HepG2 (cell line): Measurements from ENCODE around the gene DPH1. TPM values are rescaled to one million over a fixed set of nuclear protein-coding genes. Genes with fewer than 3 reads are reported as not detected.

Source experiments
- ATAC-seq: fragments of 200-7000 bp; cut with Tn5 transposase; 3 replicates; pipeline ENCODE4 v1.9.1; 2020; ENCODE audit warnings: mild to moderate bottlenecking, moderate library complexity
- BruUV-seq: library from RNA; stranded (reverse); fragments of 400-500 nt; replicated peaks from 2 replicates; lab custom pipeline; 2021; lab: Mats Ljungman, UMichigan
- CTCF ChIA-PET: fragments of 300-600 bp; formaldehyde crosslinking; extraction: SDS; loops from one replicate; lab custom pipeline; 2021; ENCODE audit warnings: low total read pairs, inconsistent platforms, low intra/inter-chr PET ratio; lab: Yijun Ruan, JAX
- POLR2A ChIA-PET: fragments of 350-600 bp; sonication (Branson Sonifier 250); formaldehyde crosslinking; loops from one replicate; lab custom pipeline; 2020; ENCODE audit warnings: antibody characterized with exemption, inconsistent platforms; lab: Yijun Ruan, JAX
- DNase-seq: peaks from one replicate; pipeline ENCODE4 v3.0.0-alpha.2; 2015; ENCODE audit warnings: low spot score
- FAIRE-seq: peaks from 3 replicates; lab custom pipeline; 2011; peaks lifted over from hg19 to GRCh38; lab: Jason Lieb, UNC
- H2AFZ ChIP-seq: one replicate; pipeline ENCODE4 v1.6.1; 2011; ENCODE audit warnings: low read length, inconsistent platforms
- H3K27ac ChIP-seq: fragments of 300-600 bp; 3 replicates; pipeline ENCODE4 v1.8.0; 2011; ENCODE audit warnings: mixed run types, mild to moderate bottlenecking, mixed read lengths, low read length, inconsistent platforms; ENCODE audit not compliant: insufficient read depth; ENCODE audit errors: extremely low read length
- H3K27me3 ChIP-seq, 2 experiments: fragments of 200-600 bp in 1 of 2; 2 replicates in 1 of 2; 3 replicates in 1 of 2; pipeline versions ENCODE4 v1.6.0 to v1.8.0; 2011; ENCODE audit warnings: low read length in 2 of 2, mild to moderate bottlenecking in 2 of 2, moderate library complexity in 2 of 2, inconsistent platforms in 1 of 2; ENCODE audit not compliant: insufficient read depth in 2 of 2, control insufficient read depth in 1 of 2
- H3K36me3 ChIP-seq, 2 experiments: fragments of 200-600 bp in 1 of 2; replicated peaks in 1 of 2; 2 replicates in 1 of 2; 3 replicates in 1 of 2; pipeline versions ENCODE4 v1.5.1 to v1.8.0; 2011; ENCODE audit warnings: low read length in 2 of 2, inconsistent platforms in 1 of 2; ENCODE audit not compliant: insufficient read depth in 2 of 2, control insufficient read depth in 1 of 2
- H3K4me1 ChIP-seq: 2 replicates; pipeline ENCODE4 v1.5.1; 2012; ENCODE audit warnings: low read length, inconsistent platforms; ENCODE audit not compliant: insufficient read depth
- H3K4me2 ChIP-seq: 2 replicates; pipeline ENCODE4 v1.6.0; 2011; ENCODE audit warnings: low read depth, low read length, inconsistent platforms
- H3K4me3 ChIP-seq, 3 experiments: fragments of 200-600 bp in 1 of 3; sonication (generic), shearing (Covaris generic) in 1 of 3; replicated peaks in 1 of 3; 2 replicates each; pipeline ENCODE4 v1.5.1; 2011 to 2016; ENCODE audit warnings: low read length in 3 of 3, inconsistent platforms in 2 of 3, low read depth in 2 of 3, mild to moderate bottlenecking in 2 of 3, control low read depth in 1 of 3, mixed read lengths in 1 of 3; ENCODE audit not compliant: insufficient read depth in 1 of 3
- H3K79me2 ChIP-seq: one replicate; pipeline ENCODE4 v1.6.1; 2011; ENCODE audit warnings: low read length, inconsistent platforms; ENCODE audit not compliant: insufficient read depth
- H3K9ac ChIP-seq: 2 replicates; pipeline ENCODE4 v1.6.0; 2011; ENCODE audit warnings: mild to moderate bottlenecking, low read depth, low read length, inconsistent platforms; ENCODE audit not compliant: insufficient read depth
- H3K9me3 ChIP-seq: 2 replicates; pipeline ENCODE4 v1.5.1; 2012; ENCODE audit warnings: mild to moderate bottlenecking, low read length
- H4K20me1 ChIP-seq: 2 replicates; pipeline ENCODE4 v1.6.0; 2011; ENCODE audit warnings: inconsistent platforms, mild to moderate bottlenecking, low read length, moderate library complexity; ENCODE audit not compliant: insufficient read depth
- DR1 ChIP-seq: sonication (generic); formaldehyde crosslinking; IDR thresholded peaks from 2 replicates; pipeline ENCODE4 v1.8.0; 2021; ENCODE audit warnings: mild to moderate bottlenecking, missing genetic modification reagents, inconsistent platforms
- ETV5 ChIP-seq: IDR thresholded peaks from 2 replicates; pipeline ENCODE4 v1.6.1; 2018; ENCODE audit warnings: missing biosample characterization, missing genetic modification reagents, inconsistent platforms, borderline replicate concordance
- FIP1L1 ChIP-seq: fragments of 200-400 bp; formaldehyde crosslinking; IDR thresholded peaks from 2 replicates; pipeline ENCODE4 v1.6.1; 2018; ENCODE audit warnings: low read depth, mild to moderate bottlenecking, low read length, moderate library complexity, borderline replicate concordance; ENCODE audit not compliant: insufficient read depth
- GATAD2A ChIP-seq: IDR thresholded peaks from 2 replicates; pipeline ENCODE4 v1.6.1; 2016
- HOXA7 ChIP-seq: sonication (generic); formaldehyde crosslinking; IDR thresholded peaks from 2 replicates; pipeline ENCODE4 v1.8.1; 2022; ENCODE audit warnings: mild to moderate bottlenecking, missing genetic modification reagents, moderate library complexity
- KDM5A ChIP-seq: fragments of 200-600 bp; sonication (generic); IDR thresholded peaks from 2 replicates; pipeline ENCODE4 v1.7.0; 2018; ENCODE audit warnings: antibody characterized with exemption, mild to moderate bottlenecking, low read length, borderline replicate concordance
- NCOA5 ChIP-seq: sonication (generic); formaldehyde crosslinking; IDR thresholded peaks from 2 replicates; pipeline ENCODE4 v1.4.0; 2020; ENCODE audit warnings: missing genetic modification reagents
- NCOR1 ChIP-seq: fragments of 200-600 bp; sonication (generic); IDR thresholded peaks from 2 replicates; pipeline ENCODE4 v1.7.0; 2017; ENCODE audit warnings: antibody characterized with exemption, low read length, borderline replicate concordance
- NFIC ChIP-seq: IDR thresholded peaks from 2 replicates; pipeline ENCODE4 v1.6.1; 2012; ENCODE audit warnings: mild to moderate bottlenecking, low read length, inconsistent platforms
- PHB2 ChIP-seq: fragments of 450-650 bp; IDR thresholded peaks from 2 replicates; pipeline ENCODE4 v1.6.1; 2018; ENCODE audit not compliant: partially characterized antibody
- RBAK ChIP-seq: sonication (generic); formaldehyde crosslinking; IDR thresholded peaks from 2 replicates; pipeline ENCODE4 v1.5.1; 2020; ENCODE audit warnings: mild to moderate bottlenecking, missing genetic modification reagents
- SMC3 ChIP-seq: IDR thresholded peaks from 2 replicates; pipeline ENCODE4 v1.6.1; 2011; ENCODE audit warnings: low read length, improper control_type of control experiment
- SMYD3 ChIP-seq: sonication (generic); formaldehyde crosslinking; IDR thresholded peaks from 2 replicates; pipeline ENCODE4 v1.8.1; 2023; ENCODE audit warnings: mild to moderate bottlenecking, missing genetic modification reagents
- ZNF589 ChIP-seq: sonication (generic); formaldehyde crosslinking; conservative IDR thresholded peaks from 2 replicates; pipeline ENCODE4 v1.8.0; 2022; ENCODE audit warnings: mild to moderate bottlenecking, moderate library complexity, missing genetic modification reagents
- ZNF790 ChIP-seq: sonication (generic); formaldehyde crosslinking; IDR thresholded peaks from 2 replicates; pipeline ENCODE4 v1.8.0; 2022; ENCODE audit warnings: missing genetic modification reagents, mild to moderate bottlenecking, borderline replicate concordance
- ZSCAN12 ChIP-seq: sonication (generic); formaldehyde crosslinking; IDR thresholded peaks from 2 replicates; pipeline ENCODE4 v1.9.0; 2021; ENCODE audit warnings: mild to moderate bottlenecking, missing genetic modification reagents
- WGBS: methylation state at CpG from one replicate; pipeline ENCODE4 v1.1.6; 2017; ENCODE audit warnings: low lambda C conversion rate; 5-methylcytosine and 5-hydroxymethylcytosine counted together
- in situ Hi-C: cut with HindIII; loops from 2 replicates; pipeline ENCODE4 v1.10.0; 2017; ENCODE audit warnings: low pct_unique_long_range_greater_than_20kb; ENCODE audit not compliant: extremely low pct_ligation_motif_present
- intact Hi-C: fragments of 100-400 bp; cut with micrococcal nuclease; formaldehyde crosslinking; loops from one replicate; pipeline ENCODE4 v1.10.0; 2022; ENCODE audit not compliant: unreplicated experiment
- polyA plus RNA-seq, 8 experiments: library from polyadenylated mRNA; depleted of rRNA in 3 of 8; stranded (reverse) in 7 of 8; unstranded in 1 of 8; fragments of >200 nt; fragmentation: Illumina TruSeq in 4 of 8; extraction: Trizol in 4 of 8; gene quantifications; 2 replicates each; pipeline versions ENCODE4 v1.2.1 to v1.2.3, GENCODE V29; 2011 to 2016; ENCODE audit warnings: low read depth in 4 of 8, missing spikeins in 1 of 8, mixed read lengths in 1 of 8; ENCODE audit not compliant: insufficient read depth in 1 of 8
- total RNA-seq, 5 experiments: library from RNA; depleted of rRNA; stranded (reverse); fragments of >200 nt; fragmentation: Illumina TruSeq; extraction: Trizol; gene quantifications; 2 replicates each; pipeline ENCODE4 v1.2.3, GENCODE V29; 2016; ENCODE audit warnings: low read depth in 1 of 5
- TF ChIP-seq, protein P1 (sequence below): sonication (generic); formaldehyde crosslinking; IDR thresholded peaks from 2 replicates; pipeline ENCODE4 v1.5.0; 2020; ENCODE audit warnings: missing genetic modification reagents
- TF ChIP-seq, protein P2 (sequence below): sonication (generic); formaldehyde crosslinking; conservative IDR thresholded peaks from 2 replicates; pipeline ENCODE4 v1.4.0; 2020; ENCODE audit warnings: missing genetic modification reagents
- TF ChIP-seq, protein P3 (sequence below): conservative IDR thresholded peaks from 2 replicates; pipeline ENCODE4 v1.6.1; 2018; ENCODE audit warnings: missing genetic modification reagents
- TF ChIP-seq, protein P4 (sequence below): sonication (generic); formaldehyde crosslinking; IDR thresholded peaks from 2 replicates; pipeline ENCODE4 v1.8.1; 2022; ENCODE audit warnings: low read depth, mild to moderate bottlenecking, missing genetic modification reagents

Gene DPH1
- total and polyA plus RNA-seq, 2 of the 13 experiments (the other 11 are each of a cell fraction or from before 2014, with no cell fraction given): 25.3 to 42.8 TPM

DNA sequence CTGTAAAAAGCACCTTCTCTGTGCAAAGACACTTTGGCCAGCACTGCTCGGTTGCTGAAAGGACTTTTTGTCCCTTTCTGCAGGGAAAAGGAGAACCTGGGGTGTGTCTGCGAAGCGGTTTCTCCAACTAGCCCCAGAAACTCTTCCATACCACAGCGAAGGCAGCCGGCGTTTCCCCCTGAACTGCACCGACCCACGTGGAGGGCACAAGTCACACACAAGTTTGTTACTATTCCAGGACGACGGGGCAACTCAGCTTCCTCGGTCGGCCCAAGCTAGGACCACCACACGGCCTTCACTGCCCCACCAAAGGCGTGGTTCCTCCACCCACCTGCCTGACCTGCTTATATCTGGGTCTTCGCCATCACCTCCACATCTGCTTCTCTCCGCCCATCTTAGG lies 6.7 kb upstream of the DPH1 start:
- no peak for ATAC-seq
- Histone ChIP-seq H3K9me3 (no peaks in the 10 kb centered on the region), H4K20me1 (no peaks in the 10 kb centered on the region), H3K4me1 (peaks cover 17% of the 10 kb centered on the region; the same call in 1 of the 2 replicates), H3K9ac (no peak overlapping the region), H3K4me3 (no peak overlapping the region), H3K27me3 (peaks cover 12 to 70% of the 10 kb centered on the region in 2 experiments), H3K4me2 (no peak overlapping the region), H3K36me3 (no peaks in the 10 kb centered on the region), H2AFZ (no peak overlapping the region), H3K27ac (no peak overlapping the region), H3K79me2 (no peaks in the 10 kb centered on the region)
- FAIRE-seq: no peak
- TF ChIP-seq FIP1L1: no peak
- TF ChIP-seq DR1 (CRISPR knock-in tag): no peak
- no peak for TF ChIP-seq PHB2
- TF ChIP-seq SMYD3 (CRISPR knock-in tag): no peak
- TF ChIP-seq ZNF589 (CRISPR knock-in tag): no peak
- no peak for TF ChIP-seq HOXA7 (CRISPR knock-in tag)
- no peak for TF ChIP-seq NCOA5 (CRISPR knock-in tag)
- TF ChIP-seq, protein P1, sequence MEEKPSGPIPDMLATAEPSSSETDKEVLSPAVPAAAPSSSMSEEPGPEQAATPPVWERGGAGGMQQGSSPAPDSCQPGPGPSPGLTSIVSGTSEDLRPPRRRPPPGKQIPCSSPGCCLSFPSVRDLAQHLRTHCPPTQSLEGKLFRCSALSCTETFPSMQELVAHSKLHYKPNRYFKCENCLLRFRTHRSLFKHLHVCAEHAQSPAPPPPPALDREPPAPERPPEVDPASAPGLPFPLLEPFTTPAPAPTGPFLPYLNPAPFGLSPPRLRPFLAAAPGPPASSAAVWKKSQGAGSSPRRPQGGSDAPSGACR: no peak
- TF ChIP-seq, protein P2, sequence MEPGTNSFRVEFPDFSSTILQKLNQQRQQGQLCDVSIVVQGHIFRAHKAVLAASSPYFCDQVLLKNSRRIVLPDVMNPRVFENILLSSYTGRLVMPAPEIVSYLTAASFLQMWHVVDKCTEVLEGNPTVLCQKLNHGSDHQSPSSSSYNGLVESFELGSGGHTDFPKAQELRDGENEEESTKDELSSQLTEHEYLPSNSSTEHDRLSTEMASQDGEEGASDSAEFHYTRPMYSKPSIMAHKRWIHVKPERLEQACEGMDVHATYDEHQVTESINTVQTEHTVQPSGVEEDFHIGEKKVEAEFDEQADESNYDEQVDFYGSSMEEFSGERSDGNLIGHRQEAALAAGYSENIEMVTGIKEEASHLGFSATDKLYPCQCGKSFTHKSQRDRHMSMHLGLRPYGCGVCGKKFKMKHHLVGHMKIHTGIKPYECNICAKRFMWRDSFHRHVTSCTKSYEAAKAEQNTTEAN (CRISPR knock-in tag): no peak
- no peak for TF ChIP-seq ZSCAN12 (CRISPR knock-in tag)
- no peak for TF ChIP-seq GATAD2A (CRISPR knock-in tag)
- no peak for TF ChIP-seq SMC3
- TF ChIP-seq, protein P3, sequence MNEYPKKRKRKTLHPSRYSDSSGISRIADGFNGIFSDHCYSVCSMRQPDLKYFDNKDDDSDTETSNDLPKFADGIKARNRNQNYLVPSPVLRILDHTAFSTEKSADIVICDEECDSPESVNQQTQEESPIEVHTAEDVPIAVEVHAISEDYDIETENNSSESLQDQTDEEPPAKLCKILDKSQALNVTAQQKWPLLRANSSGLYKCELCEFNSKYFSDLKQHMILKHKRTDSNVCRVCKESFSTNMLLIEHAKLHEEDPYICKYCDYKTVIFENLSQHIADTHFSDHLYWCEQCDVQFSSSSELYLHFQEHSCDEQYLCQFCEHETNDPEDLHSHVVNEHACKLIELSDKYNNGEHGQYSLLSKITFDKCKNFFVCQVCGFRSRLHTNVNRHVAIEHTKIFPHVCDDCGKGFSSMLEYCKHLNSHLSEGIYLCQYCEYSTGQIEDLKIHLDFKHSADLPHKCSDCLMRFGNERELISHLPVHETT (CRISPR knock-in tag): no peak
- no peak for TF ChIP-seq RBAK
- TF ChIP-seq ETV5 (CRISPR knock-in tag): no peak
- no peak for TF ChIP-seq NFIC
- TF ChIP-seq, protein P4, sequence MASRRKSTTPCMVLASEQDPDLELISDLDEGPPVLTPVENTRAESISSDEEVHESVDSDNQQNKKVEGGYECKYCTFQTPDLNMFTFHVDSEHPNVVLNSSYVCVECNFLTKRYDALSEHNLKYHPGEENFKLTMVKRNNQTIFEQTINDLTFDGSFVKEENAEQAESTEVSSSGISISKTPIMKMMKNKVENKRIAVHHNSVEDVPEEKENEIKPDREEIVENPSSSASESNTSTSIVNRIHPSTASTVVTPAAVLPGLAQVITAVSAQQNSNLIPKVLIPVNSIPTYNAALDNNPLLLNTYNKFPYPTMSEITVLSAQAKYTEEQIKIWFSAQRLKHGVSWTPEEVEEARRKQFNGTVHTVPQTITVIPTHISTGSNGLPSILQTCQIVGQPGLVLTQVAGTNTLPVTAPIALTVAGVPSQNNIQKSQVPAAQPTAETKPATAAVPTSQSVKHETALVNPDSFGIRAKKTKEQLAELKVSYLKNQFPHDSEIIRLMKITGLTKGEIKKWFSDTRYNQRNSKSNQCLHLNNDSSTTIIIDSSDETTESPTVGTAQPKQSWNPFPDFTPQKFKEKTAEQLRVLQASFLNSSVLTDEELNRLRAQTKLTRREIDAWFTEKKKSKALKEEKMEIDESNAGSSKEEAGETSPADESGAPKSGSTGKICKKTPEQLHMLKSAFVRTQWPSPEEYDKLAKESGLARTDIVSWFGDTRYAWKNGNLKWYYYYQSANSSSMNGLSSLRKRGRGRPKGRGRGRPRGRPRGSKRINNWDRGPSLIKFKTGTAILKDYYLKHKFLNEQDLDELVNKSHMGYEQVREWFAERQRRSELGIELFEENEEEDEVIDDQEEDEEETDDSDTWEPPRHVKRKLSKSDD (CRISPR knock-in tag): no peak
- no peak for TF ChIP-seq KDM5A
- no peak for TF ChIP-seq ZNF790
- TF ChIP-seq NCOR1: no peak
- ChIA-PET POLR2A (no interaction called here), CTCF (no interaction called here)
- 82% methylated on average over 14 of the region's 16 CpGs for WGBS
- in situ Hi-C loops: no loop called here
- no peak for DNase-seq
- BruUV-seq: no TSS peak
- intact Hi-C loops: loop anchor here (10.0 kb wide), 2 partner anchors 48 to 138 kb away; no protein-coding TSS in a partner anchor
